ENCODE measurements around the gene PDZD2. TPM values are rescaled to one million over a fixed set of nuclear protein-coding genes. Genes with fewer than 3 reads are reported as not detected.

The PDZD2 gene
- total RNA-seq, 2 experiments from 2014 or later, result 1.3 to 1.8 TPM

DNA sequence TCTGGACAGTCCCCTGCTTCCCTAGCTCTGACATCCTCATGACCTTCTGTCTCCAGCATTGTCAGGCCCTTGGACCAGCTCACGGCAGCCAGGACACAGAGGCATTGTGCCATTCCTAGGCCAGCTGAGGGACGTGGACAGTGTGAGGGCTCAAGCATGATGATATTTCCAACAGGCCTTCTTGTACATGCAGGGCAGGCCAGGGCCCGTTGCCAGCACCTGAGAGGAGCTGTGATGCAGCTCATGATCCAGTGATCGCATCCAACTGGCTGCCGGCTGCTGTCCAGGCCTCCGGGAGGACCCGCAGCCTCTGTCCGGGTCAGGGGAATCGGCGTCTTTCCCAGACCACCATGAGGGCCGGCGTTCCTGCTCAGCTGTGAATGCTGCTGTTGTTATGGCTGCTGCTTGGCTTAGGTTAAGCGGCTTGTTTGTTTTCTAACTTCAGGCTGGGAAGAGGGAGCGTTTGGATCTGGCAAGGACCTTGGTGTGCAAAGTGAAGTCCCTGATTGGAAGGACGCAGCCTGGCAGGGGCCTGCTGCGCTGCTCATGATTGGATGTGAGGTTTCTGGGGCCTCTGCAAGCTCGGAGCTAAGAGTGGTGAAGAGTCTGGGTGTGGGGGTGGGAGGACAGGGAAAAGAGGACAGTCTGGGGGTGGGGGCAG is 53.8 kb downstream of the PDZD2 start:
- Histone ChIP-seq H3K4me3 (ENCODE audit: low read length) (no peak overlapping the region), H3K27me3 (ENCODE audit: control insufficient read depth in 1 of 2, insufficient read depth in 2 of 2, low read length in 2 of 2) (no peaks in the 10 kb centered on the region), H3K9me3 (ENCODE audit: control insufficient read depth in 1 of 2, insufficient read depth in 1 of 2, low read length in 2 of 2) (peaks cover 0 to 6% of the 10 kb centered on the region in 2 experiments), H3K27ac (ENCODE audit: low read depth in 1 of 2, low read length in 2 of 2) (no peak overlapping the region), H3K4me1 (ENCODE audit: insufficient read depth, low read length) (no peaks in the 10 kb centered on the region), H3K36me3 (ENCODE audit: insufficient read depth, low read length) (no peaks in the 10 kb centered on the region)
- DNase-seq (no peak), ATAC-seq (ENCODE audit: poor library complexity) (no peak)
- POLR2A ChIA-PET, result interaction anchor here (0.6 kb wide), 1 partner anchor 22 kb away, joined by 3 read pairs; no protein-coding TSS in a partner anchor
- TF ChIP-seq, protein P1, sequence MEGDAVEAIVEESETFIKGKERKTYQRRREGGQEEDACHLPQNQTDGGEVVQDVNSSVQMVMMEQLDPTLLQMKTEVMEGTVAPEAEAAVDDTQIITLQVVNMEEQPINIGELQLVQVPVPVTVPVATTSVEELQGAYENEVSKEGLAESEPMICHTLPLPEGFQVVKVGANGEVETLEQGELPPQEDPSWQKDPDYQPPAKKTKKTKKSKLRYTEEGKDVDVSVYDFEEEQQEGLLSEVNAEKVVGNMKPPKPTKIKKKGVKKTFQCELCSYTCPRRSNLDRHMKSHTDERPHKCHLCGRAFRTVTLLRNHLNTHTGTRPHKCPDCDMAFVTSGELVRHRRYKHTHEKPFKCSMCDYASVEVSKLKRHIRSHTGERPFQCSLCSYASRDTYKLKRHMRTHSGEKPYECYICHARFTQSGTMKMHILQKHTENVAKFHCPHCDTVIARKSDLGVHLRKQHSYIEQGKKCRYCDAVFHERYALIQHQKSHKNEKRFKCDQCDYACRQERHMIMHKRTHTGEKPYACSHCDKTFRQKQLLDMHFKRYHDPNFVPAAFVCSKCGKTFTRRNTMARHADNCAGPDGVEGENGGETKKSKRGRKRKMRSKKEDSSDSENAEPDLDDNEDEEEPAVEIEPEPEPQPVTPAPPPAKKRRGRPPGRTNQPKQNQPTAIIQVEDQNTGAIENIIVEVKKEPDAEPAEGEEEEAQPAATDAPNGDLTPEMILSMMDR (IDR thresholded peaks at IDR 0.05), result no peak
- intact Hi-C loops (cut with DNase I, micrococcal nuclease), result no loop called here
- Mint-ChIP-seq H3K27ac (no peak overlapping the region), H3K36me3 (ENCODE audit: low read depth) (no peaks in the 10 kb centered on the region), H3K4me3 (no peak overlapping the region), H3K27me3 (no peaks in the 10 kb centered on the region), H3K9me3 (no peaks in the 10 kb centered on the region), H3K4me1 (ENCODE audit: low read depth) (no peaks in the 10 kb centered on the region)
- CTCF ChIA-PET, result no interaction called here

DNA sequence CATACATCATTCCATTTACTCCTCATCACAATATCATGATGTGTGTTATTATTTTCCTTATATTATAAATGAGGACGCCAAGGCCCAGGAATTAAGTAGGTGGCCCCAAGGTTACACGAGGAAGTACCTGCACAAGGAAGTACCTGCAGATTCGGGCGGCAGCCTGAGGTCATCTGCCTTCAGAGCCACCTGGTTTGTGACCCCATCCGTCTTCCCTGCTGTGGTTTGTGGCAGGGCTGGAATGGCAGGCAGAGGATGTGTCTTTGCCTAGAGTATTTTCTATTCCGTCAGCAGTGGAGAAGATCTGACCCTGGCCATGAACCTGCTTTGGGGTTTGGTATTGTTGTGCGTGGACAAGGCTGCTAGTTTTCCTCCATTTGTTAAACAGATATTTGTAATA is 59.7 kb downstream of the PDZD2 start:
- ChIA-PET POLR2A (no interaction called here), CTCF (no interaction called here)
- Mint-ChIP-seq H3K27ac (no peak overlapping the region), H3K4me1 (ENCODE audit: low read depth) (no peaks in the 10 kb centered on the region), H3K4me3 (no peak overlapping the region), H3K9me3 (no peaks in the 10 kb centered on the region), H3K27me3 (no peaks in the 10 kb centered on the region), H3K36me3 (ENCODE audit: low read depth) (no peaks in the 10 kb centered on the region)
- no peak for DNase-seq
- Histone ChIP-seq H3K36me3 (ENCODE audit: insufficient read depth, low read length) (no peaks in the 10 kb centered on the region), H3K27me3 (ENCODE audit: control insufficient read depth in 1 of 2, insufficient read depth in 2 of 2, low read length in 2 of 2) (peaks cover 0 to 2% of the 10 kb centered on the region in 2 experiments), H3K4me3 (ENCODE audit: low read length) (no peak overlapping the region), H3K27ac (ENCODE audit: low read depth in 1 of 2, low read length in 2 of 2) (no peak overlapping the region), H3K9me3 (ENCODE audit: control insufficient read depth in 1 of 2, insufficient read depth in 1 of 2, low read length in 2 of 2) (no peaks in the 10 kb centered on the region), H3K4me1 (ENCODE audit: insufficient read depth, low read length) (no peaks in the 10 kb centered on the region)
- no peak for ATAC-seq (ENCODE audit: poor library complexity)
- TF ChIP-seq, protein P1 (IDR thresholded peaks at IDR 0.05), result no peak
- intact Hi-C loops (cut with DNase I, micrococcal nuclease), result no loop called here

DNA sequence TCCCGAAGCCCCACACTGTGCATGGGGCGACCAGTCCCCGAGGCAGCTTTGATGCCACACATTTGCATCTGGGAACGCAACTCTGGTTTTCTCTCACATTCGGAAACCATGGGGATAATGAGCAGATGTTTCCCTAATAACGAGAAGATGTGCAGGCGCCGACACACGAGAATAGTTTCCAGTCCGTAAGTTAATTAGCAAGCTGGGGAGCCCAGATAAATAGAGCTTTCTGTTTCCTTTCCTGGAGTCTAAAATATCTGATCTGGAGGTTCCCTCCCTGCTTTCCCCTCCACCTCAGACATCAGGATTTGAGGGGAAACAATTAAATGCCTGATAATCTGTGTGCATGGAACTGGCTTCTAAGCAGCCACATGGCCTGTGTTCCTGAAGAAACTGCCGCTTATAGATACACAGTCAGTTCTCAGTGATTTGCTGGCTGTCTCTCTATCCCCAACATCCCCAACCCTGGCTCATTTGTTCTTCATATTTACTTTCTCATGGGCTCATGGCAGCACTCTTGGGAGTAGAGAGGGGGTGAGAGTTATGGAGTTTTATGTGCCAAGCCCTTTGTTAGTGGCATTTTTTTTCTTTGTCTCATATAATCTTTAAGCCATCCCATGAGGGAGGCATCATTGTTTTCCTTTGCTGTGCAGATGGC is 62.8 kb downstream of the PDZD2 start:
- H3K9me3 ChIP-seq (ENCODE audit: control insufficient read depth in 1 of 2, insufficient read depth in 1 of 2, low read length in 2 of 2), result no peaks in the 10 kb centered on the region
- ChIA-PET POLR2A (no interaction called here), CTCF (no interaction called here)
- no peaks in the 10 kb centered on the region for H3K4me1 ChIP-seq (ENCODE audit: insufficient read depth, low read length)
- Mint-ChIP-seq H3K36me3 (ENCODE audit: low read depth) (no peaks in the 10 kb centered on the region), H3K27me3 (no peaks in the 10 kb centered on the region), H3K9me3 (no peaks in the 10 kb centered on the region), H3K4me1 (ENCODE audit: low read depth) (no peaks in the 10 kb centered on the region), H3K4me3 (no peak overlapping the region), H3K27ac (no peak overlapping the region)
- no peak overlapping the region for H3K4me3 ChIP-seq (ENCODE audit: low read length)
- TF ChIP-seq, protein P1 (IDR thresholded peaks at IDR 0.05), result no peak
- intact Hi-C loops (cut with DNase I, micrococcal nuclease), result no loop called here
- ATAC-seq (ENCODE audit: poor library complexity), result no peak
- no peak overlapping the region for H3K27ac ChIP-seq (ENCODE audit: low read depth in 1 of 2, low read length in 2 of 2)
- H3K36me3 ChIP-seq (ENCODE audit: insufficient read depth, low read length), result no peaks in the 10 kb centered on the region
- H3K27me3 ChIP-seq (ENCODE audit: control insufficient read depth in 1 of 2, insufficient read depth in 2 of 2, low read length in 2 of 2), result peaks cover 0 to 2% of the 10 kb centered on the region in 2 experiments
- DNase-seq, result no peak
